Measurements from ENCODE around the gene EML6. TPM values are rescaled to one million over a fixed set of nuclear protein-coding genes. Genes with fewer than 3 reads are reported as not detected.

The EML6 gene
- polyA plus RNA-seq (2012; ENCODE audit: insufficient read length, low read depth), result 0.40 TPM

GRCh38 chr2:54723131-54723995, at the start of gene EML6:
Gene EML6, plus strand, starts transcription at chr2:54723662. Its CDS starts 1,400 bp downstream, at chr2:54725062.
- TF ChIP-seq POLR2AphosphoS5 (IDR thresholded peaks at IDR 0.05; ENCODE audit: low read depth, low read length), result peak; percentile 71
- TF ChIP-seq SIN3A (IDR thresholded peaks at IDR 0.05; ENCODE audit: borderline replicate concordance, insufficient read depth, low read length), result peak; percentile 88; the same call in 1 of the 2 replicates
- TF ChIP-seq REST (IDR thresholded peaks at IDR 0.05; ENCODE audit: insufficient read depth in 1 of 2, low read depth in 2 of 2, low read length in 2 of 2), result no peak
- TF ChIP-seq FOXP2 (optimal IDR thresholded peaks at IDR 0.05; ENCODE audit: borderline replicate concordance, extremely low read depth, extremely low read length, insufficient read depth), result peak; percentile 95
- no peak for TF ChIP-seq TAF1 (IDR thresholded peaks at IDR 0.05; ENCODE audit: borderline replicate concordance, insufficient read depth, low read length)

DNA sequence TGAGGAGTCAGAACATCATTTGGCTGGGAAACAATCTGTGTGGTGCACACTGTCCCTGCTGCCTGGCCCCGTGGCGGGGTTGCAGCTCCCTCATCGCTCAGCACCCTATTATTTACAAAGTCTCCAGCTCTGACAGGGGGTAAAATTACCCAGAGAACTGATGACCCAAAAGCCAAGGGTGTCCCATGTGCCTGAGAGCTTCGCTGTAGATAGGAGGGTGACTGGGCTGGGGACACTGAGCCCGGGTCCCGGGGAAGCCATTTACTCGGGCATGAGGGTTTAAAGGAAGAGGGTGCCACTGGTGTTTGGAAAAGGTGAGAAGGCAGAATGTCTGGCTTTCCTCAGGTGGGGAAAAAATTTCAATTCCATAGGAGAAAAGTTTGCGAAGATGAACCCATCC, 48.2 kb upstream of the EML6 start:
- TF ChIP-seq TAF1 (IDR thresholded peaks at IDR 0.05; ENCODE audit: borderline replicate concordance, insufficient read depth, low read length) (no peak), SIN3A (IDR thresholded peaks at IDR 0.05; ENCODE audit: borderline replicate concordance, insufficient read depth, low read length) (no peak), REST (IDR thresholded peaks at IDR 0.05; ENCODE audit: insufficient read depth in 1 of 2, low read depth in 2 of 2, low read length in 2 of 2) (no peak), FOXP2 (optimal IDR thresholded peaks at IDR 0.05; ENCODE audit: borderline replicate concordance, extremely low read depth, extremely low read length, insufficient read depth) (no peak), POLR2AphosphoS5 (IDR thresholded peaks at IDR 0.05; ENCODE audit: low read depth, low read length) (no peak)

DNA sequence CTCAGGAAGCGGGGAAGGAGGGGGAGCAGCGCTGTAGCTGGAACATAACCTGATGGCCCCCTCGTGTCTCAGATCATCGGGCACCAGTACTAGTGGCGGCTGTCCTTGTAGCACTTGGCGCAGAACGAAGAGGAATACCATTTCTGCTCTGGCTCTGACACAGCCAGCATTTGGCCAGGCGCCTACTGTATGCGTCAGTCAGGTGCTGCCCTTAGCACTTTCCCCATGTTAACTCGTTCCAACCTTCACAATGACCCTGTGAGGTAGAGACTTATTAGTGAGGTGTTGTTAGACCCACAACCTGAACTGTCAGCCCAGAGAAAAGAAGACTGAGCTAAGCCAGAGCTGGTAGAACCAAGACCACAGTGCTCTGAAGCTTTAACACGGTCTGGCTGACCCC, 47.7 kb upstream of the EML6 start:
- TF ChIP-seq REST (IDR thresholded peaks at IDR 0.05; ENCODE audit: insufficient read depth in 1 of 2, low read depth in 2 of 2, low read length in 2 of 2) (no peak), POLR2AphosphoS5 (IDR thresholded peaks at IDR 0.05; ENCODE audit: low read depth, low read length) (no peak), TAF1 (IDR thresholded peaks at IDR 0.05; ENCODE audit: borderline replicate concordance, insufficient read depth, low read length) (no peak), FOXP2 (optimal IDR thresholded peaks at IDR 0.05; ENCODE audit: borderline replicate concordance, extremely low read depth, extremely low read length, insufficient read depth) (no peak), SIN3A (IDR thresholded peaks at IDR 0.05; ENCODE audit: borderline replicate concordance, insufficient read depth, low read length) (no peak)

DNA sequence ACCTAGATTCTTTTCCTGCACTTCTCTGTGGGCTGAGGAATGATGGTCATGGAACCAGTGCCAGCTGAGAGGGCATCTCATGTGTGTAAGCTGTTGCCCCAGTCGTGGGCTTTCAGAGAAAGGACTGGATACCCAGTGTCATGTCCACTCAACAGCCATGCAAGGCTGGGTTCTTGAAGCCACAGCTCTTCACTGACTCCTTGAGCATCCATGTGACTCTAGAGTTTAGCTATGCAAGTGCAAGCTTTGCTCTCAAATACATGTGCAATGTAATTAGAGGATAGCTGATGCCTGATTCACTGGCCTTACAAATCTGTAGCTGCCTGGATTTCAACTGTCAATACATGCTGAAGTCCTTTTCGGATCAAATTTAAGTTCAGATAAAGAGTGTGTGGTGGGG, 46.8 kb upstream of the EML6 start:
- TF ChIP-seq FOXP2 (optimal IDR thresholded peaks at IDR 0.05; ENCODE audit: borderline replicate concordance, extremely low read depth, extremely low read length, insufficient read depth), result no peak
- no peak for TF ChIP-seq SIN3A (IDR thresholded peaks at IDR 0.05; ENCODE audit: borderline replicate concordance, insufficient read depth, low read length)
- no peak for TF ChIP-seq POLR2AphosphoS5 (IDR thresholded peaks at IDR 0.05; ENCODE audit: low read depth, low read length)
- TF ChIP-seq TAF1 (IDR thresholded peaks at IDR 0.05; ENCODE audit: borderline replicate concordance, insufficient read depth, low read length), result no peak
- no peak for TF ChIP-seq REST (IDR thresholded peaks at IDR 0.05; ENCODE audit: insufficient read depth in 1 of 2, low read depth in 2 of 2, low read length in 2 of 2)
